Fibroblast of skin of scalp (primary cell): Measurements from ENCODE around the gene PIK3C3.
"Not testable (repeated sequence)": the region's sequence is repeated elsewhere in the genome, so short reads cannot be mapped to it uniquely, and the experiment has no call there.

Experiments
- DNase-seq: peaks from one replicate; pipeline ENCODE4 v3.0.0-alpha.2; 2013

PIK3C3 gene

GRCh38 chr18:42025974-42026625, 71.1 kb downstream of the PIK3C3 start:
- no peak for DNase-seq

- DNase-seq: peak; percentile 43
Measured at GRCh38 chr18:42028247-42028832, 73.3 kb downstream of the PIK3C3 start.

DNA sequence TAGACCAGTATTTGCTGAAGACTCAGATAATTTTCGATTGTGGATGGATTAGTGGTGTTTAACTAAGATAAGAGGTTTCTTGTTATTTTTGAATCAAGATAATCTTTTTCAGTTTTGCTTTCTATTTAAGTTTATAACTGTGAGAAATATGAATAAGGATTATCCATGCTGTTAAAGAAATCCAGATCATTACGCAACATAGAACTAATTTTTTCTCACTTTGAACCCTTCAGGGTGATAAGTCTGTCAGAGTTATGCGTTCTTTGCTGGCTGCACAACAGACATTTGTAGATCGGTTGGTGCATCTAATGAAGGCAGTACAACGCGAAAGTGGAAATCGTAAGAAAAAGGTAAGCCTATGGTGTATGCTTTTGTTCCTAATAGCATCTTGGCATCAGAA, 74.1 kb downstream of the PIK3C3 start:
- no peak for DNase-seq

- DNase-seq: peak; percentile 32
Measured at GRCh38 chr18:42030586-42031182, 75.7 kb downstream of the PIK3C3 start.

DNA sequence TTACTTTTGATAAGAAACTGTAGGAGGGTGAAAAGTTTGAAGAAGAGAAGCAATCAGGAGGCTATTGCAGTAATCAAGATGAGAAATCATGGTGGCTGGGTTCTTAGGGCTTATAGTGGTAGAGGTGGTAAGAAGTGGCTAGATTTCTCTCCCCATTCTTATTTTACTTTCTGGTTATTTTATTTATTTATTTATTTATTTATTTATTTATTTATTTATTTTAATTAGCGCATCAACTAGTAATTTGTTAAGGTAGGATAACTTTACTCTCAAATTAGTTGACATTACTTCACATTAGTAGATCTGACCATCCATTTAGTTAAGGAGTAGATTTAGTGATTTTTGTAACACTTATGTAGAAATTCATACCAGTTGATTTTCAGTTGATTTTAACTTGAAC, 77.4 kb downstream of the PIK3C3 start:
- no peak for DNase-seq

GRCh38 chr18:42033137-42033810, 78.2 kb downstream of the PIK3C3 start:
- no peak for DNase-seq

DNA sequence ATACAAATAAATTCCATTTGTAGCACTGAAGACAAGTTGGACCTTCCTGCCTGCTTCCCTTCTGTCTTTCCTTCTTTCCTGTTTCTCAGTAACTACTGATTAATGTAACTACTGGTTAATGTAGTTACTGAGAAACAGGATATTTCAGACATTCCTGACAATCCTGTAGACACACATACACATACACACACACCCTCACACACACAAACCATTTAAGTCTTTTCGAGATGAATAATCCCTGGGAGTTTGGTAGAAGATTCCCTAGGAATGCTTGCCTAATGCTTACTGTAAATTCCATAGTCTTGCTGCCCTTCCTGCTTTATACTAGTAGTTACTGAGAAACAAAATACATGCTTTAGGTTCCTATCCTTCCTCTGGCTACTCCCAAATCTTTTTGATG, 83.9 kb downstream of the PIK3C3 start:
- peak; percentile 96 for DNase-seq

- no peak for DNase-seq
Measured at GRCh38 chr18:42039396-42039795, 84.4 kb downstream of the PIK3C3 start.

DNA sequence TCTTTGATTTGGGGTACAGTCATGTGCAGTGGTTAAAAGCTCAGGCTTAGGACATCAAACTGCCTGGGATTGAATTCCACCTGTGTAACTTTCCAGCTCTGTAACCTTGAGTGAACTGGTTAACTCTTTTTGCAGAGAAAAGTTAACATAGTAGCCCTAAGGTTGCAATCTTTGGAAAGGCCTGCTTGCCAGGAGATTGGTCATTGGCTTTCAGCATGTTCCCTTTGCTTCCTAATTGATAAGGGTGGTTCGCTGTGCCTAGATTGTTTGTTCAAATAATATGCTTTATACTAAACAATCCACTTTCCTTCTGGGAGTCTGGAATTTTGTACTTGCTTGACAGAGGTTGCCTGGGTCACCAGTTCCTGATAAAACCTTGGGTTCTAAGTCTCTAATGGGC, 86.8 kb downstream of the PIK3C3 start:
- DNase-seq: no peak

- DNase-seq: no peak
Measured at GRCh38 chr18:42045346-42045745, 90.3 kb downstream of the PIK3C3 start.

- DNase-seq: no peak
Measured at GRCh38 chr18:42047721-42048120, 92.7 kb downstream of the PIK3C3 start.

DNA sequence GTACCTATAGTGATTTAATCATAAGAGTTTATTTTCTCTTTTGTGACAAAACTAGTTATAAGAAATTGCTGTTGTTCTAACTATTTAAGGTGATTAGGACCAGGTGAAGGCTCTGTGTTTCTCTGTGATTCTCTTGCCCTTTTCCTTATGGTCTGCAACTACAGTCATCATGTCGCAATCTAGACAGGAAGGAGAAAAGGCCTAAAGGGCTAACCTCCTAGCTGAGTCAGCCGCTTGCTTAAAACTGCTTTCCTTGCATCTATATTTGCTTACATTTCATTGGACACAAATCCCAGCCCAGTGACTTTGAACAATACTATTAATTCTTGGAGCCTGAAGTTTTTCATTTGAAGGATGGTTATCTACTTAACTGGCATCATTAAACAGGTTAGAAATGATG, 93.1 kb downstream of the PIK3C3 start:
- peak; percentile 65 for DNase-seq

GRCh38 chr18:42049536-42049935, 94.5 kb downstream of the PIK3C3 start:
- DNase-seq: not testable (repeated sequence)

- DNase-seq: no peak
Measured at GRCh38 chr18:42051411-42051810, 96.4 kb downstream of the PIK3C3 start.

DNA sequence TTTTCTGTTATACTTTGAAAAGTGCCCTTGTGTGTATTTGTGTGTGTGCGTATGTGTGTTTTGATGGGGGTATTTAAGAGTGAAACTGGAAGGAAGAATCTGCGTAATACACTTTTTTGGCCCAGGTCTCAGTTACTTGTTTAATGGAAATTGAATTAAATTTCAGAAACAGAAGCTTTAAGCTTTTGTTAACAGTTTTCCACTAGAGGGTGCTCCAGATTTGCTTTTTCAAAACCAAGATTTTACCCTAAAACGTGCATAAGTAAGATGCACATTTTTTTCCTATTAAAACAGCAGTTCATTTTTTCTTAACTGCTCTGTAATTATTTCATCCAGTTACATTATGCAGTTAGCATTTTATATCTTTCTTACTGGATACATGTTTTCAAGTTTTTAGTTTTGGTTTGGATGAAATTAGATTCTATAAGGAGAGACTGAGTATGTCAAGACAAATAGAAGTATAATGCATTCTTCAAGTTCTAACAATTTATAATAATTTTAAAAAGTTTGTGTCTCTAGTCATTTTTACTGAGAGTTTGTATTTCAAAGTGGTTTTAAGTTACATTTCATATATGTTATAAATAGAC, 97.2 kb downstream of the PIK3C3 start:
- DNase-seq: peak; percentile 44

GRCh38 chr18:42053188-42053781, 98.3 kb downstream of the PIK3C3 start:
- peak; percentile 56 for DNase-seq

GRCh38 chr18:42064109-42064508, 109.1 kb downstream of the PIK3C3 start:
- DNase-seq: no peak

GRCh38 chr18:42067518-42067917, 112.5 kb downstream of the PIK3C3 start:
- no peak for DNase-seq

GRCh38 chr18:42068030-42068429, 113.0 kb downstream of the PIK3C3 start:
- DNase-seq: no peak

DNA sequence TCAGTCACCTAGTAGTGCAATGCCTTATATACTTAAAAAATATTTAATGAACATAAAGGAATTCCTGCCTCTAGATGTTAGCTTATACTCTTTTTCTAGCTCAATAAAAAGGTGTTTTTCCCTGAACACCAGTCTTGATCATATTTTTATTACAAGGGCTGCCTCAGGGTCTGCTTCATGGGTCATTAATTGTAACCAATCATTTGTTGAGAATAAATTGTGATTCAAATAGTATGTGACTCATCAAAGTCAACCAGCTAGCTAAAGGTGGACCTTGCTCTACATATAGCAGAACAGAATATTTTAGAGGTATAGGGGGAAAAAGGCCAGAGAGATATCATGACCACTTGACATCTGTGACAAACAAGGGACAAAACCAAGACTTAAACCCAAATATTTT, 114.0 kb downstream of the PIK3C3 start:
- no peak for DNase-seq

DNA sequence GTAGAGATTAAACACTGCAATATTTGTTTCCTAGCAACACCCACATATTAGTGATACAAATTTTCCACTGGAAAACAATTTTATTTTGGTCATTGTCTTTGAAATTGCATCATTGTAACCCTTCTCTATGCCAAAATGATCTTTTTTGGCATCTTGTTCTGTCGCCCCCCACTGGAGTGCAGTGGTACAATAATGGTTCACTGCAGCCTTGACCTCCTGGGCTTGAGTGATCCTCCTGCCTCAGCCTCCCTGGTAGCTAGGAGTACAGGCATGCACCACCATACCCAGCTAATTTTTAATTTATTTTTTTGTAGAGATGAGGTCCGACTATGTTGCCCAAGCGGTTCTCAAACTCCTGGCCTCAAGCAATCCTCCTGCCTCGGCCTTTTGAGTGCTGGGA, 117.4 kb downstream of the PIK3C3 start:
- no peak for DNase-seq

DNA sequence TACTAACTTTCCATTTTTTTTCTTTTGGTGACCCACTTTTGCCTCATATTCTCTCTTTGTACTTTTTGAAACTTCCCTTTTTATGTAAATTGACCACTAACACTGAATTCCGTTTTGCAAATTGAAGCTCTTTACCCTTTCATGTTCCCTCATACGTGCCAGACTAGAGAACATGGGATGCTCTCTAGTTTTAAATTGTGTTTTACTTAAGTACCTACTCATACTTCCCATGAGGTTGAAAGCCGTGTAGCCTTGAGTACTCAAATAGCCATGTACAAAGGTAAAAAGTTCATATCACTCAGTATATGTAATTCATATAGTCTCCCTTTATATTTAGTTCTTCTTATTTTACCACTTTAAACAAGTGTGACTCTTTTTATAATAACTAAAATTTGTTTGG, 119.7 kb downstream of the PIK3C3 start:
- DNase-seq: no peak

DNA sequence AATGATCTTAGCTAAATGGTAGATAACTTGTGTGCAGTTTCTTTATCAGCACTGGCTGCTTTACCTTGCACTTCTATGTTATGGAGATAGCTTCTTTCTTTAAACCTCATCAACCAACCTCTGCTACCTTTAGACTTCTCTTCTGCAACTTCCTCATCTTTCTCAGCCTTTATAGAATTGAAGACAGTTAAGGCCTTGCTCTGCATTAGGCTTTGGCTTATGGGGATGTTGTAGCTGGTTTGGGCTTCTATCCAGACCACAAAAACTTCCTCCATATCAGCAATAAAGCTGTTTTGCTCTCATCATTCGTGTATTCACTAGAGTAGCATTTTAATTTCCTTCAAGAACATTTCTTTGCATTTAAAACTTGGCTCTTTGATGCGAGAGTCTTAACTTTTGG, 123.7 kb downstream of the PIK3C3 start:
- DNase-seq: peak; percentile 14
